B cell (primary cell): ENCODE results near the gene IPP. TPM values are rescaled to one million over a fixed set of nuclear protein-coding genes. Genes with fewer than 3 reads are reported as not detected.

Experiments
- ATAC-seq: fragments of 200-7000 bp; cut with Tn5 transposase; one replicate; pipeline ENCODE4 v1.10.0; 2021; ENCODE audit warnings: low read depth, mild to moderate bottlenecking, moderate number of reproducible peaks, moderate library complexity
- CTCF ChIA-PET: fragments of 350-600 bp; sonication (Branson Sonifier 250); formaldehyde crosslinking; loops from one replicate; lab custom pipeline; 2021; ENCODE audit warnings: antibody characterized with exemption, inconsistent platforms; lab: Charles Lee
- POLR2A ChIA-PET: fragments of 350-600 bp; sonication (Branson Sonifier 250); formaldehyde crosslinking; loops from one replicate; lab custom pipeline; 2021; ENCODE audit warnings: antibody characterized with exemption; lab: Charles Lee
- DNase-seq: peaks from one replicate; pipeline ENCODE4 v3.0.0; 2013
- H2AFZ ChIP-seq: 2 replicates; pipeline ENCODE4 v1.6.1; 2012; ENCODE audit warnings: mild to moderate bottlenecking, low read depth, low read length; ENCODE audit not compliant: insufficient read depth, poor library complexity, severe bottlenecking
- H3K27ac ChIP-seq, 2 donors: 1 replicate in 1 of 2; 2 replicates in 1 of 2; pipeline ENCODE4 v1.5.1; 2012 to 2013; ENCODE audit warnings: low read length in 2 of 2, mild to moderate bottlenecking in 2 of 2, moderate library complexity in 1 of 2
- H3K27me3 ChIP-seq, 4 experiments: fragments of 200-600 bp in 1 of 4; sonication (generic) in 1 of 4; replicated peaks in 1 of 4; 1 replicate in 2 of 4; 2 replicates in 2 of 4; pipeline versions ENCODE4 v1.6.1 to v1.7.0; 2013 to 2016; ENCODE audit warnings: low read length in 3 of 4, mild to moderate bottlenecking in 2 of 4, mixed read lengths in 1 of 4, moderate library complexity in 1 of 4; ENCODE audit not compliant: insufficient read depth in 4 of 4, control insufficient read depth in 3 of 4; ENCODE audit errors: control extremely low read depth in 1 of 4
- H3K36me3 ChIP-seq, 2 experiments: replicated peaks in 1 of 2; 1 replicate in 1 of 2; 2 replicates in 1 of 2; pipeline versions ENCODE4 v1.6.1 to v1.7.1; 2013; ENCODE audit warnings: low read length in 1 of 2; ENCODE audit not compliant: insufficient read depth in 2 of 2, control insufficient read depth in 1 of 2; ENCODE audit errors: control extremely low read depth in 1 of 2, extremely low read depth in 1 of 2
- H3K4me1 ChIP-seq, 2 donors: fragments of 200-600 bp in 1 of 2; sonication (generic) in 1 of 2; 1 replicate in 1 of 2; 2 replicates in 1 of 2; pipeline versions ENCODE4 v1.5.1 to v1.6.1; 2013 to 2017; ENCODE audit warnings: low read length in 2 of 2; ENCODE audit not compliant: control insufficient read depth in 2 of 2, insufficient read depth in 2 of 2
- H3K4me2 ChIP-seq: replicated peaks from 2 replicates; pipeline ENCODE3; 2012; ENCODE audit warnings: mild to moderate bottlenecking, low read depth, low read length; ENCODE audit not compliant: poor library complexity, severe bottlenecking
- H3K4me3 ChIP-seq, 5 experiments: fragments of 200-600 bp in 1 of 5; sonication (generic) in 1 of 5; 1 replicate in 3 of 5; 2 replicates in 2 of 5; pipeline versions ENCODE4 v1.5.1 to v1.7.0; 2011 to 2016; ENCODE audit warnings: low read length in 4 of 5, mild to moderate bottlenecking in 4 of 5, low read depth in 2 of 5, control low read depth in 1 of 5, moderate library complexity in 1 of 5; ENCODE audit not compliant: insufficient read depth in 1 of 5; ENCODE audit errors: control extremely low read depth in 1 of 5, extremely low read depth in 1 of 5
- H3K79me2 ChIP-seq: fragments of 200-600 bp; sonication (generic); one replicate; pipeline ENCODE4 v1.6.0; 2016; ENCODE audit warnings: low read length; ENCODE audit not compliant: control insufficient read depth, insufficient read depth
- H3K9ac ChIP-seq: fragments of 200-600 bp; sonication (generic); 2 replicates; pipeline ENCODE4 v1.6.1; 2017; ENCODE audit warnings: mild to moderate bottlenecking, low read length, moderate library complexity
- H3K9me3 ChIP-seq, 3 donors: one replicate each; pipeline versions ENCODE4 v1.6.1 to v1.7.1; 2013; ENCODE audit warnings: low read length in 2 of 3; ENCODE audit not compliant: control insufficient read depth in 2 of 3, insufficient read depth in 1 of 3; ENCODE audit errors: control extremely low read depth in 1 of 3
- H4K20me1 ChIP-seq: 2 replicates; pipeline ENCODE4 v1.6.0; 2012; ENCODE audit warnings: mild to moderate bottlenecking, low read length; ENCODE audit not compliant: insufficient read depth, control insufficient read depth, poor library complexity, severe bottlenecking
- H3K27ac Mint-ChIP-seq: one replicate; pipeline ENCODE4 v1.8.0; 2021; ENCODE audit warnings: mixed read lengths
- H3K27me3 Mint-ChIP-seq: one replicate; pipeline ENCODE4 v1.8.0; 2021; ENCODE audit warnings: mixed read lengths
- H3K4me1 Mint-ChIP-seq: one replicate; pipeline ENCODE4 v1.8.0; 2021; ENCODE audit warnings: mixed read lengths
- H3K4me3 Mint-ChIP-seq: one replicate; pipeline ENCODE4 v1.8.0; 2021; ENCODE audit warnings: mixed read lengths
- H3K9me3 Mint-ChIP-seq: one replicate; pipeline ENCODE4 v1.8.0; 2022; ENCODE audit warnings: mixed read lengths; ENCODE audit not compliant: insufficient read depth
- EZH2 ChIP-seq: IDR thresholded peaks from 2 replicates; pipeline ENCODE4 v1.6.1; 2012; ENCODE audit warnings: borderline replicate concordance, low read depth, mild to moderate bottlenecking, moderate library complexity, low read length; ENCODE audit not compliant: insufficient read depth, poor library complexity, severe bottlenecking
- WGBS: methylation state at CpG from one replicate; pipeline ENCODE4 v1.1.5; 2013; ENCODE audit warnings: missing lambda C conversion rate; ENCODE audit not compliant: insufficient coverage; 5-methylcytosine and 5-hydroxymethylcytosine counted together
- intact Hi-C: fragments of 100-400 bp; cut with micrococcal nuclease; formaldehyde crosslinking; loops from one replicate; pipeline ENCODE4 v1.10.0; 2022
- polyA plus RNA-seq: library from polyadenylated mRNA; depleted of rRNA; stranded (reverse); fragments of >200 nt; gene quantifications from 2 replicates; pipeline ENCODE4 v1.2.3, GENCODE V29; 2012
- total RNA-seq, 2 donors: library from RNA; stranded (reverse); fragments of 120-200 nt in 1 of 2; gene quantifications; 1 replicate in 1 of 2; 2 replicates in 1 of 2; pipeline versions ENCODE4 v1.2.3 to v1.2.4, GENCODE V29; 2013 to 2022
- TF ChIP-seq, protein P1 (sequence below): fragments of 200-600 bp; IDR thresholded peaks from one replicate; pipeline ENCODE4 v1.8.0; 2022; ENCODE audit warnings: antibody characterized with exemption, mild to moderate bottlenecking

Gene IPP
- total and polyA plus RNA-seq, 2 donors (not counting 1 experiment from before 2014, with no cell fraction given): 2.3 to 12.1 TPM

- ATAC-seq (no peak), DNase-seq (no peak)
- H3K4me1 Mint-ChIP-seq: no peaks in the 10 kb centered on the region
- CTCF ChIA-PET: no interaction called here
- Histone ChIP-seq H3K36me3 (no peaks in the 10 kb centered on the region), H3K9ac (no peak overlapping the region), H3K27me3 (peaks cover 0 to 2% (median 0%) of the 10 kb centered on the region in 4 experiments), H3K4me2 (no peak overlapping the region), H3K4me3 (no peak overlapping the region), H2AFZ (no peak overlapping the region), H3K27ac (no peak overlapping the region), H3K4me1 (no peaks in the 10 kb centered on the region), H3K9me3 (peaks cover 0 to 1% (median 0%) of the 10 kb centered on the region in 3 donors), H3K79me2 (no peaks in the 10 kb centered on the region), H4K20me1 (no peaks in the 10 kb centered on the region)
- 80% methylated on average over 2 of the region's 6 CpGs for WGBS
- no peak overlapping the region for H3K27ac Mint-ChIP-seq
- intact Hi-C loops: no loop called here
- no peak overlapping the region for H3K4me3 Mint-ChIP-seq
- peaks cover 3% of the 10 kb centered on the region for H3K27me3 Mint-ChIP-seq
- TF ChIP-seq, protein P1, sequence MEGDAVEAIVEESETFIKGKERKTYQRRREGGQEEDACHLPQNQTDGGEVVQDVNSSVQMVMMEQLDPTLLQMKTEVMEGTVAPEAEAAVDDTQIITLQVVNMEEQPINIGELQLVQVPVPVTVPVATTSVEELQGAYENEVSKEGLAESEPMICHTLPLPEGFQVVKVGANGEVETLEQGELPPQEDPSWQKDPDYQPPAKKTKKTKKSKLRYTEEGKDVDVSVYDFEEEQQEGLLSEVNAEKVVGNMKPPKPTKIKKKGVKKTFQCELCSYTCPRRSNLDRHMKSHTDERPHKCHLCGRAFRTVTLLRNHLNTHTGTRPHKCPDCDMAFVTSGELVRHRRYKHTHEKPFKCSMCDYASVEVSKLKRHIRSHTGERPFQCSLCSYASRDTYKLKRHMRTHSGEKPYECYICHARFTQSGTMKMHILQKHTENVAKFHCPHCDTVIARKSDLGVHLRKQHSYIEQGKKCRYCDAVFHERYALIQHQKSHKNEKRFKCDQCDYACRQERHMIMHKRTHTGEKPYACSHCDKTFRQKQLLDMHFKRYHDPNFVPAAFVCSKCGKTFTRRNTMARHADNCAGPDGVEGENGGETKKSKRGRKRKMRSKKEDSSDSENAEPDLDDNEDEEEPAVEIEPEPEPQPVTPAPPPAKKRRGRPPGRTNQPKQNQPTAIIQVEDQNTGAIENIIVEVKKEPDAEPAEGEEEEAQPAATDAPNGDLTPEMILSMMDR: no peak
- TF ChIP-seq EZH2: no peak
- POLR2A ChIA-PET: no interaction called here
- H3K9me3 Mint-ChIP-seq: no peaks in the 10 kb centered on the region
Observed at GRCh38 chr1:45767035-45767434, 16.6 kb upstream of the IPP start.

DNA sequence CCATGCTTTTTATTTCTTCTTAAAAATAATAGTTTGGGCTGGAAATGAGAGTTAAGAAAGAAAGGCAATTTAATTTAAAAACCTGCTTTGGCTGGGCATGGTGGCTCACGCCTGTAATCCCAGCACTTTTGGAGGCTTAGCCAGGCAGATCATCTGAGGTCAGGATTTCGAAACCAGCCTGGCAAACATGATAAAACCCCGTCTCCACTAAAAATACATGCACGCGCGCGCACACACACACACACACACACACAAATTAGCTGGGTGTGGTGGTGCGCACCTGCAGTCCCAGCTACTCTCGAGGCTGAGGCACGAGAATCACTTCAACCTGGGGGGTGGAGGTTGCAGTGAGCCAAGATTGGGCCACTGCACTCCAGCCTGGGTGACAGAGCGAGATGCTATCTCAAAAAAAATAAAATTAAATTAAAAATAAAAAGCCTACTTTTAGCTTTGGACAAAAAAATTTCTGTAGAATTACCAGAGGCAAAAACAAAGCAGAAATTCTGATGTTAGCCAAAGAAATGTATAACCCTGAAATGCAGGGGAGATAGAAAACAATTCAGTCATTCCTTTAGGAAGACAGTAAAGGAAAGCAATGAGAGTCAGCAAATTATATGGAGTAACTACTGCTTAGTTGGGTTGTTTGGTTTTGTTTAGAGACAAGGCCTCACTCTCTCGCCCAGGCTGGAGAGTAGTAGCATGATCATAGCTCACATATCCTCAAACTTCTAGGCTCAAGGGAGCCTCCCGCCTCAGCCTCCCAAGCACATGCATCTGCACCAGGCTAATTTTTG, 15.7 kb upstream of the IPP start:
- Histone ChIP-seq H3K27me3 (peaks cover 0 to 2% (median 0%) of the 10 kb centered on the region in 4 experiments), H4K20me1 (no peaks in the 10 kb centered on the region), H3K4me1 (no peaks in the 10 kb centered on the region), H3K27ac (no peak overlapping the region), H3K9ac (no peak overlapping the region), H3K9me3 (peaks cover 0 to 2% (median 0%) of the 10 kb centered on the region in 3 donors), H3K4me3 (no peak overlapping the region), H3K36me3 (no peaks in the 10 kb centered on the region), H3K4me2 (no peak overlapping the region), H3K79me2 (no peaks in the 10 kb centered on the region), H2AFZ (no peak overlapping the region)
- H3K9me3 Mint-ChIP-seq: no peaks in the 10 kb centered on the region
- ChIA-PET CTCF (interaction anchor here (0.7 kb wide), 1 partner anchor 25 kb away, joined by 3 read pairs; no protein-coding TSS in a partner anchor), POLR2A (no interaction called here)
- 93% methylated on average over 2 of the region's 13 CpGs for WGBS
- intact Hi-C loops: no loop called here
- H3K27me3 Mint-ChIP-seq: peaks cover 3% of the 10 kb centered on the region
- no peaks in the 10 kb centered on the region for H3K4me1 Mint-ChIP-seq
- DNase-seq: no peak
- no peak overlapping the region for H3K27ac Mint-ChIP-seq
- TF ChIP-seq, protein P1: no peak
- no peak for TF ChIP-seq EZH2
- no peak for ATAC-seq
- H3K4me3 Mint-ChIP-seq: no peak overlapping the region
